Spinal cord (tissue), 10 donors: ENCODE data around the gene UST. TPM values are rescaled to one million over a fixed set of nuclear protein-coding genes. Genes with fewer than 3 reads are reported as not detected.

ENCODE experiments used
- DNase-seq, 6 donors: peaks; one replicate each; pipeline versions ENCODE4 v3.0.0 to v3.0.0-alpha.2; 2013 to 2015; ENCODE audit warnings: low spot score in 6 of 6, low read depth in 4 of 6
- H3K27ac ChIP-seq: one replicate; pipeline ENCODE4 v1.5.1; 2013; ENCODE audit warnings: low read depth, low read length, control low read depth
- H3K27me3 ChIP-seq: one replicate; pipeline ENCODE4 v1.6.1; 2013; ENCODE audit warnings: low read length; ENCODE audit not compliant: control insufficient read depth, insufficient read depth
- H3K36me3 ChIP-seq: one replicate; pipeline ENCODE4 v1.6.1; 2013; ENCODE audit warnings: low read length; ENCODE audit not compliant: control insufficient read depth, insufficient read depth
- H3K4me1 ChIP-seq: one replicate; pipeline ENCODE4 v1.6.1; 2013; ENCODE audit warnings: low read length; ENCODE audit not compliant: control insufficient read depth, insufficient read depth
- H3K4me3 ChIP-seq: one replicate; pipeline ENCODE4 v1.5.1; 2013; ENCODE audit warnings: low read depth, low read length, control low read depth
- H3K9me3 ChIP-seq: one replicate; pipeline ENCODE4 v1.6.1; 2013; ENCODE audit warnings: low read length; ENCODE audit not compliant: control insufficient read depth, insufficient read depth
- WGBS: methylation state at CpG from one replicate; pipeline ENCODE4 v1.1.5; 2013; ENCODE audit warnings: missing lambda C conversion rate; ENCODE audit not compliant: insufficient coverage; 5-methylcytosine and 5-hydroxymethylcytosine counted together
- polyA plus RNA-seq, 2 donors: library from polyadenylated mRNA; unstranded; fragments of 120-200 nt; gene quantifications; one replicate each; pipeline ENCODE4 v1.2.1, GENCODE V29; 2013; ENCODE audit not compliant: insufficient read length in 2 of 2
- total RNA-seq, 2 donors: library from RNA; depleted of rRNA in 1 of 2; stranded (reverse); fragments of 120-200 nt in 1 of 2; fragments of >200 nt in 1 of 2; gene quantifications; one replicate each; pipeline versions ENCODE4 v1.2.3 to v1.2.4, GENCODE V29; 2013 to 2014
- donor health status: healthy.

Gene UST
- total and polyA plus RNA-seq, 4 donors, result 21.5 to 28.9 (median 23.5) TPM

DNA sequence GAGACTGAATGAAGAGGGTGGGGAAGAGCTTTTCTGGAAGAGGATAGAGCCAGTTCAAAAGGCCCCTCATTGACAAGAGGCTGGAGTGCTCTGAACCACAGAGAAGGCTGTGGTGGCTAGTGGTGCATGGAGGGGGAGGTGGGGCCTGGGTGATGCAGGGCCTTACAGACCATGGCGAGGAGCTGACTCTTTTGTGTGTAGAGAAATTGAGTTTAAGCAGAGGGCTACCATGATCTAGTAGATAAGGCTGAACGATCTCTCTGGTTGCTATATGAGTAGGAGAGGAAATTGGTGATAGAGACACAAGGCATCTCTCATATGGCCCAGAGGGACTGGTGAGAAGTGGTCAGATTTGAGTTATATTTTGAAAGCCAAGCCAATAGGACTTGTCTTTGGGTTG is 137.6 kb downstream of the UST start:
- Histone ChIP-seq H3K27ac (no peak overlapping the region), H3K36me3 (no peaks in the 10 kb centered on the region), H3K9me3 (no peaks in the 10 kb centered on the region), H3K27me3 (no peaks in the 10 kb centered on the region), H3K4me3 (no peak overlapping the region), H3K4me1 (peaks cover 14% of the 10 kb centered on the region)
- WGBS, result 84% methylated on average over 2 of the region's 2 CpGs
- no peak for DNase-seq

DNA sequence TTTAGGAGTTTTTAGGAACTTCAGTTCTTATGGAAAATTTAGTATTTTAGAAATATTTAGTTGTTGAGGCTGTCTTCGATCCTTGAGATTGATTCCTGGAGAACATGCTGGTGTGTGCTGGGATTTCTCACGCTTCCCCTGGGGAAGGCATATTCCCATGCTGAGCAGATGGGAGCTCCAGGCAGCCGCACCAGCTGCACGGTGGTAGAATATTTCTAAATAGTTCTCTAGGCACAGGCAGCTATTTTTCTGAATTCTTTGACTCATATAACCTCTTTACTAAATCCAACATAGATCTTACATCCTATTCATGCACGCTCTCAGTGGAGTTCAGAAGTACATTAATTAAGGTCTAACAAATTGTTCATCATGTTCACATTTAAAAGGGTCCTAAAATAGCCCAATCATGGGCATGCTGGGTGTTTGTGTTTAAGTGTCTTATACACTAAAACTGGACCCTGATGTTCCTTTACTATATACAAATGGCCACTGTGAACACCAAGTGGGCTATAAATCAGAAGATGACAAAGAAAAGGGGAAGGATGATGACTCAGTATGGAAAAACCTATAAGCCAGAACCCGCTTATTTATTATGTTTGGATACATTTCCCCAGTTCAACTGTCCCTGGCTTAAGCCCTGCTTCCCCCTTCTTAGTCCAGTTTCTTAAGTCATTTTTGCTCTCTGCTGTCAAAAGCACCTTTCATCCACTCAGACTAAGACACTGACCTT is 138.5 kb downstream of the UST start:
- H3K27me3 ChIP-seq, result no peaks in the 10 kb centered on the region
- 93% methylated on average over 2 of the region's 6 CpGs for WGBS
- H3K9me3 ChIP-seq, result no peaks in the 10 kb centered on the region
- H3K36me3 ChIP-seq, result no peaks in the 10 kb centered on the region
- peak in 1 of 6 donors; percentile 45 for DNase-seq
- H3K4me3 ChIP-seq, result no peak overlapping the region
- H3K27ac ChIP-seq, result no peak overlapping the region
- peaks cover 16% of the 10 kb centered on the region for H3K4me1 ChIP-seq

DNA sequence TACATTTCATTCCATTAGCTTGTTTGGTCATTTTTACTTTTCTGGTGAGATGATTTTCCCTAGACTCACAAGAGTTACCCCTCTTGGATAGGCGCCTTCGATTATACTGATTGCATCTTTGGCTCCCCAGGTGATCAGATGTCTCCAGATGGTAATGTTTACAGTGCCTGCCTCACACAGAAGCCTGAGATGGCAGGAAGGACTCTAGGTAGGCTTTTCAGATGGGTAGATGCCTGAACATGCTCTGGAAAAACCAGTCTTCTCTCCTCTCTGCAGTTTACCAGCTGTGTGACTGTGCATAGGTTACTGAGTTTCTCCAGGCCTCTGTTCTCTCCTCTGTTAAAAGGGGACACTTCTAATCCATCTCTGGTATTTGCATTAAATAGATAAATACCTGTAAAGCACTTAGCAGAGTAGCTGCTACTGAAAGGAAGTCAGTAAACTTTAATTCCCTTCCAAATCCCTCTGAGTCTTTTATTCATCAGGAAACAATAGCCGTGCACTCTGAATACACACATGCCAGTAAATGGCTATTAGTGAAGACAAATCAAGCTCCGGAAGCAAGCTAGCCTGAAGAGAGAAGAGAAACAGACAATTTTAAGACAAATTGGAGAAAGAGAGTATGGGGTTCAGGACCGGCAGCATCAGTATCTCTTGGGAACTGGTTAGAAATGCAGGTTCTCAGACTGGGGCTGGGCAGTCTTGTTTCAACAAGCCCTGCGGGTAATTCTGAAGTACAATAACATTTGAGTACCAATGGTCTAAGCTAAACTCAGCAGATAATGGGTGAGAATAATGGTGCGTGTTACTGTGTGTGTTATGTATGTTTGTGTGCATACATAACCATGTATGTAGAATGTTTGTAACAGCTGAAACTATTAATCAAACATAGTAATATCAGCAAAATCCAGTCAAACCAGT is 139.4 kb downstream of the UST start:
- Histone ChIP-seq H3K27me3 (no peaks in the 10 kb centered on the region), H3K4me3 (no peak overlapping the region), H3K9me3 (no peaks in the 10 kb centered on the region), H3K4me1 (peaks cover 16% of the 10 kb centered on the region), H3K27ac (no peak overlapping the region), H3K36me3 (no peaks in the 10 kb centered on the region)
- WGBS, result 33% methylated on average over 3 of the region's 7 CpGs
- DNase-seq, result peak in 2 of 6 donors; percentile 35 to 75

DNA sequence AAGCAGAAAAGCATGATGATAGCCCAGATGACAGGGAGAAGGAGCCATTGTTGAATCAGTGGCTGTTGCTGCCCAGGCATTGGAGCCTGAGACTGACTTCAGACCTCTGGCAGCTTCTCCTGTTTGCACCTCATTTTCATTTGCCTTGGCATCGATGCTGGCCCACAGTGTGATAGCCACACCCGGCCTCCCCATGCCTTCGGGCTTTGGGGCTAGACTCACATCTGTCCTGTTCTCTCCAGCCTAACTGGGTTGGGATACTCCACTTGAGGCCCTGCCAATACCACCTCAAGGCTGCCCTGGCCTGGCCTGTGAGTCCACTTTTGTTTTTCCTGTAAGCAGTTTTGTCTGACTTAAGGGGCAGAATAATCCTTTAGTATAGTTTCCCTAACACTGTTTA is 140.4 kb downstream of the UST start:
- Histone ChIP-seq H3K27me3 (no peaks in the 10 kb centered on the region), H3K27ac (no peak overlapping the region), H3K4me1 (peaks cover 16% of the 10 kb centered on the region), H3K4me3 (no peak overlapping the region), H3K36me3 (no peaks in the 10 kb centered on the region), H3K9me3 (no peaks in the 10 kb centered on the region)
- 50% methylated on average over 3 of the region's 3 CpGs for WGBS
- DNase-seq, result peak in 1 of 6 donors; percentile 38

DNA sequence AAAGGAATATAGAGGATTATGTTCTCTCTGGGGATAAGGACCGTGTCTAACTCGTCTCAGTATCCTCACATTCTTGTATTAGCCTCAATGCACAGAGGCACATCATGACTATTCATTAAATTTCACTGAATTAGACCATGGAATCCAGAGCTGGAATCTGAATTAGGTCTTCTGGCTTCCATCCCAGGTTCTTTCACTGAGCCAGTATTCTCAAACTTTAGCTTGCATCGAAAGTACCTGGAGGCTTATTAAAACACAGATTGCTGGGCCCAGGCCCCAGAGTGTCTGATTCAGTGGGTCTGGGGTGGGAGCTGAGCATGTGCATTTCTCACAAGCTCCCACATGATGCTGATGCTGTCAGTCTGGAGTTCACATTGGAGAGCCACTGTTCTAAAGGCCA is 142.0 kb downstream of the UST start:
- DNase-seq, result peak in 5 of 6 donors; percentile 36 to 89 (median 51)

DNA sequence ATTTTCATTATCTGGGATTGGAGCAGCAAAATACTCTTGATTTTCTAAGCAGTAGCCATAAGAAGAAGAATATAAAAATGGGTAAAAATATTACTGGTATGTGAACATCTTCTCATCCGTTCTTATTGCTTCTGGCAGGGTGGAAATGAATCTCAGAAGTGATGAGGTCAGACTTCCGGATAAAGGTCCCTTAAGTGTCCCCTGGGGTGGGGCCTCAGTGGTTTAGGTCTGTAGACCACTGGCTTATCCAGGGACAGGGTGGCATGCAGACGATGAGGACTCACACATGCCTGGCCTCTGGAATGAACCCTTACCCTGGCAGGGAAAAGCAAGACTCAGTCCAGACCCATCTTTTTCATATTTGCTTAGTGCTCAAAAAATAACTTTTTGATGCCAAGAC is 143.3 kb downstream of the UST start:
- Histone ChIP-seq H3K4me3 (no peak overlapping the region), H3K36me3 (no peaks in the 10 kb centered on the region), H3K4me1 (peaks cover 15% of the 10 kb centered on the region), H3K27ac (no peak overlapping the region), H3K9me3 (no peaks in the 10 kb centered on the region), H3K27me3 (no peaks in the 10 kb centered on the region)
- no peak for DNase-seq
- WGBS, result 89% methylated on average over 3 of the region's 3 CpGs

More for the DNA sequence above, 142.0 kb downstream of the UST start:
- H3K4me1 ChIP-seq, result peaks cover 16% of the 10 kb centered on the region
- H3K27me3 ChIP-seq, result no peaks in the 10 kb centered on the region
- H3K9me3 ChIP-seq, result no peaks in the 10 kb centered on the region
- 17% methylated on average over 1 of the region's 3 CpGs for WGBS
- no peak overlapping the region for H3K4me3 ChIP-seq
- no peaks in the 10 kb centered on the region for H3K36me3 ChIP-seq
- peak overlapping the region; percentile 35 for H3K27ac ChIP-seq

DNA sequence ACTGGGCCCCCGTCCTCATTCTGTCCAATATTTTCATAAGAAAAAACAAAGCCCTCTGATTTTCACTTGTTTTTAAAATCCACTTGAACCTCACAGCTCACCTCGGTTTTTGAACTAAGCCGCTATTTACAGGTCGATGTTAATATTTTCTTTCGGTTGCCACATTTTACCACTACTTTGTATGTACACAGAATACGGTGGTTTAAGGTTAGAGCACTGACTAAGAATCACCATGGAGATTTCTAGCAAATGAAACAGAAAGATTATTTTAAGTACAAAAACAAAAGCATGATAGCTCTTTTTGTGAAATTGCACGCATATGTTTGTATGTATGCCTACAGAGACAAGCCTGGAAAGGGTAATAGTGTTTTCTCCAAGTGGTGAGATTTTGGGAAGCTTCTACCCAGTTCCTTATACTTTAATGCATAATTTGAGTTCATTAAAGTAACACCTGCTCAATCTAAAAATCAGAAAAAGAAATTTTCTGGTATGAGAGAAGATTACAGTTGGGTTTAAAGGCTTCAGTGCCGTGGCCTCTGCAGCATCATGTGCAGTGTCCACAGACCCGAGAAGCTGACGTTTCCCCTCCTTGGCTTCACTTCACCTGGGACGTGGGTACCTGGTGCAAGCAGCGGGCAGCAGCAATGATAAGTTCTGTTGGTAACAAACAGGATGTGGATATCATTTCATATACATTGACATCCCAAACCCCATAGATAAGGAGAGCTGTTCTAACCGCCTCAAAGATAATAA is 144.0 kb downstream of the UST start:
- peaks cover 14% of the 10 kb centered on the region for H3K4me1 ChIP-seq
- H3K9me3 ChIP-seq, result no peaks in the 10 kb centered on the region
- DNase-seq, result peak in 1 of 6 donors; percentile 19
- 73% methylated on average over 3 of the region's 13 CpGs for WGBS
- no peaks in the 10 kb centered on the region for H3K27me3 ChIP-seq
- no peaks in the 10 kb centered on the region for H3K36me3 ChIP-seq
- no peak overlapping the region for H3K27ac ChIP-seq
- no peak overlapping the region for H3K4me3 ChIP-seq

DNA sequence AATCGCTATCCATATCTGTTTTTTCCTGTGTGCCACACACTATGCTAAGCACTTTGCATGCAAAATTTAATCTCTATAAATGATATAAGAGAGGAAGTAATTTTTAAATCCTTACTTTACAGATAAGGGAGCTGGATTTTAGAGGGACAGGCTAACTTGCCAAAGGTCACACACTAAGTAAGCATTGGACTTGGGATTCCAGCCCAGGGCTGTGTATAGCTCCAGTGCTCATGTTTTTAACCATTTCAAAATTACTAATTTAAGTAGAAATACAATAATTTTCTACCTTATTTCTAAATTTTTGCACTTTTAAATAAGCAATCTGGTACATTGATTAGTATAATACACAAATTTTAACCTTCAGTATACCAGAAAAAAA is 144.6 kb downstream of the UST start:
- no peak overlapping the region for H3K4me3 ChIP-seq
- no CpG with 5 or more reads among the region's 1 CpG for WGBS
- no peaks in the 10 kb centered on the region for H3K9me3 ChIP-seq
- peaks cover 14% of the 10 kb centered on the region for H3K4me1 ChIP-seq
- no peaks in the 10 kb centered on the region for H3K27me3 ChIP-seq
- DNase-seq, result no peak
- H3K36me3 ChIP-seq, result no peaks in the 10 kb centered on the region
- no peak overlapping the region for H3K27ac ChIP-seq

DNA sequence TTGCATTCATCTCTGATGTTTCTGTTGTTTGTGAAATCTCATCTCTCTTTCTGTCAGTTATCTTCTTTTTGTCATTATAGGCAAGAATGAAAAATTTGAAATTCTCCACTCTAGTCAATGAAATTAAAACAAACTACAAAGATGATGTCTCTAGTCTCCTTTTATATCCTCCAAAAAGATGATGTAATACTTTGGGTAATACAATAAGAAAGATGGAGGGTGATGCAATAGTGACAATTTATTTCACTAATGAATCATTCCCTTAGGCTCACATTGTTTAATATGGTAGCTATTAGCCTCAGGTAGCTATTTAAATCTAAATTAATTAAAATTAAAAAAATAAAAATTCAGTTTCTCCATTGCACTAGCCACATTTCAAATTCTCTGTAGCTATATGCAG is 145.4 kb downstream of the UST start:
- H3K27me3 ChIP-seq, result no peaks in the 10 kb centered on the region
- H3K4me3 ChIP-seq, result no peak overlapping the region
- H3K9me3 ChIP-seq, result no peaks in the 10 kb centered on the region
- no peak overlapping the region for H3K27ac ChIP-seq
- H3K36me3 ChIP-seq, result no peaks in the 10 kb centered on the region
- H3K4me1 ChIP-seq, result peaks cover 11% of the 10 kb centered on the region
- no peak for DNase-seq
